ENCODE data around the gene SPTY2D1. TPM values are rescaled to one million over a fixed set of nuclear protein-coding genes. Genes with fewer than 3 reads are reported as not detected.
"Not testable (repeated sequence)": the region's sequence is repeated elsewhere in the genome, so short reads cannot be mapped to it uniquely, and the experiment has no call there.

SPTY2D1 gene
- polyA plus RNA-seq, 2 donors = 3.2 to 5.8 TPM

DNA sequence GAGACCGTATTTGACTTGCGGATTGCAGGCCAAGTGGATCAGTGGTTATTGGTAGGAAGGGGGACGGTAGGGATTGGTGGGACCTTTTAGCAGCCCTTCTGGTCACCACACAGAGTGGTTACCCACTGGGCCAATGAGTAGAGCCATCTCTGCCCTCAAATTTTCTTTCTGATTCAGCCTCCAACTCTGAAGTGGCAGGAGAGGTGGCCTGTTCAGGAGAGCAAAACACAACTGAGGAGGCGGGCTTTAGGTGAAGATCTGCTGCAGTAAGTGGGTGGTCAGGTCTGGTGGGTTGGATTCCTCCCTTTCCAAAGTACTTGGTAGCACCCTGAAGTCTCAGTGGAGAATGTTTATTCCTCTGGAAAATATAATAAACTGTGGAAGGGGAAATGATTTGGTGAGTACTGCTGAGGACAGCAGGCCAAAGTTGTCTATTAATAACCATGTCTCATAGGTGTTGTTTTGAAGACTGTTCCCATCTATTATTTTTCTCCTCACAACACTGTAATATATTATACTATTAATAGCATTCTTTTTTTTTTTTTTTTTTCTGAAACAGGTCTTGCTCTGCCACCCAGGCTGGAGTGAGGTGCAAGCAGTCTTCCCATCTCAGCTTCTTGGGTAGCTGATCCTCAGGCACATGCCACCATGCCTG is 33.1 kb downstream of the SPTY2D1 start:
- Histone ChIP-seq H3K27ac (ENCODE audit: low read depth in 2 of 2, low read length in 1 of 2) (peak overlapping the region in 1 of 2 donors; percentile 47), H3K4me3 (ENCODE audit: low read depth in 1 of 2, low read length in 2 of 2) (no peak overlapping the region), H3K36me3 (ENCODE audit: control insufficient read depth in 2 of 2, insufficient read depth in 2 of 2, low read length in 1 of 2) (peaks cover 2 to 7% of the 10 kb centered on the region in 2 donors), H3K4me1 (ENCODE audit: control insufficient read depth in 2 of 2, insufficient read depth in 2 of 2, low read length in 1 of 2) (no peaks in the 10 kb centered on the region), H3K9me3 (ENCODE audit: control insufficient read depth in 2 of 2, insufficient read depth in 1 of 2, low read depth in 1 of 2, low read length in 1 of 2) (no peaks in the 10 kb centered on the region), H3K27me3 (ENCODE audit: control insufficient read depth in 1 of 2, insufficient read depth in 2 of 2, low read length in 2 of 2) (no peaks in the 10 kb centered on the region)
- 93 to 95% methylated on average over 4 of the region's 4 CpGs for WGBS, 2 donors

DNA sequence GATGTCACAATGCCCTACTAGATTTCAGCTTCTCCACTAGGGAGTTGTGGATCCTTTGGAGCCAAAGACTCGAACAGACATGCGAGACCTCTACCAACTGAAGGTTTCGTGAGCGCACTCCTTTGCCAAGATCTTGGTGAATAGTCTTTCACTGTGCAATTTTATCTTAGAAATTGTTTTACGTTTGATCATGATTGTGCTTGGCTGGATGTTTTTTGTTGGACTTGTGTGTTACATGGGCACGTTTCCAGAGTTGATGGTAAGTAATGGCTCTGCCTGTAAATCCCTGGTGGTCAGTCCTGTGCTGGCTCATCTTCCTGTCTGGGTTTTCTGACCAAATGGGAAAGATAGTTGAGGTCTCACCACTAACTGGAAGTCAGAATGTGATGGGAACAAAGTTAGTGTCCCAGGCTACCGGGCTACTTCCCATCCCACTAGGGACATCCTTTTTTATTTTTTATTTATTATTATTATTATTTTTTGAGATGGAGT is 34.4 kb downstream of the SPTY2D1 start, which contains the start of gene MISFA:
TSS of gene MISFA (plus strand) at position 51 of the 492 bp plus-strand sequence. CDS start at position 191, 140 bp downstream.
- Histone ChIP-seq H3K4me1 (ENCODE audit: control insufficient read depth in 2 of 2, insufficient read depth in 2 of 2, low read length in 1 of 2) (peaks cover 2% of the 10 kb centered on the region in 2 donors), H3K36me3 (ENCODE audit: control insufficient read depth in 2 of 2, insufficient read depth in 2 of 2, low read length in 1 of 2) (peaks cover 0 to 6% of the 10 kb centered on the region in 2 donors), H3K9me3 (ENCODE audit: control insufficient read depth in 2 of 2, insufficient read depth in 1 of 2, low read depth in 1 of 2, low read length in 1 of 2) (no peaks in the 10 kb centered on the region), H3K27ac (ENCODE audit: low read depth in 2 of 2, low read length in 1 of 2) (no peak within 1 kb of the TSS), H3K27me3 (ENCODE audit: control insufficient read depth in 1 of 2, insufficient read depth in 2 of 2, low read length in 2 of 2) (no peaks in the 10 kb centered on the region), H3K4me3 (ENCODE audit: low read depth in 1 of 2, low read length in 2 of 2) (no peak within 1 kb of the TSS)
- WGBS, 2 donors = 89 to 91% methylated on average over 7 of the region's 7 CpGs

DNA sequence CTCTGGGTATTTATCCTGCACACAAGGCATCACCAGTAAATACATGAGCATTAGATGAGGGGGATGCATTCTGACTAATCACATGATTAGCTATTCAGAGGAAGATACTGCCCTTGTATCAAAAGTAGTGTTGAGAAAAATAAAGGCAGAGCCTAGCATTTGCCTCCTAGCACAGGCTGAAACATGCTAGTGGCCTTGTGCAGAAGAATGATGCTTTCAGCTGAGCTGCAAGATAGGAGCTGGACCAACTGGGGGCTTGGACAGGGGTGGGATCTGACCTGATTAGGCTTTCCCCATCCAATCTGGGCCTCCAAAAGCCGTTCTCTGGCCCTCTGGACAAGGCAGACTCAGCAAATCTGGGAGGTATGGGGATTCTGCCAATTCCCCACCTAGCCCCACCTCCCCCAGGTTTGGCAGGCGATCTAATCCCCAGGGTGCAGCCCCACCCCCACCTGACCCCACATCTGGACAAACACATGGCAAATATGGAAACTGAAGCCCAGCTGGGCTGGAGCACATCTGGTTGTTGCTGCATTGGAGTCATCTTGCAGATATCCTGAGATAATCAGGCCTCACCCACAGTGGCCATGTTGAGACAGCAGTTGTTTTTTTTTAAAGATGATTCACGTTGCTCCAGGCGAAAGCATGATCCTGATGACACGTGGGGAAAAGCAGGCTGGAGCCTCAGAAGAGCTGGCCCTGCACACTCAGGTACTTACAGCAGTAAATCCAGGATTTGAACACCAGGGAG is 39.0 kb downstream of the SPTY2D1 start:
- Histone ChIP-seq H3K9me3 (ENCODE audit: control insufficient read depth in 2 of 2, insufficient read depth in 1 of 2, low read depth in 1 of 2, low read length in 1 of 2) (no peaks in the 10 kb centered on the region), H3K36me3 (ENCODE audit: control insufficient read depth in 2 of 2, insufficient read depth in 2 of 2, low read length in 1 of 2) (peaks cover 0 to 6% of the 10 kb centered on the region in 2 donors), H3K27ac (ENCODE audit: low read depth in 2 of 2, low read length in 1 of 2) (peak overlapping the region in 1 of 2 donors; percentile 50), H3K27me3 (ENCODE audit: control insufficient read depth in 1 of 2, insufficient read depth in 2 of 2, low read length in 2 of 2) (no peaks in the 10 kb centered on the region), H3K4me3 (ENCODE audit: low read depth in 1 of 2, low read length in 2 of 2) (no peak overlapping the region), H3K4me1 (ENCODE audit: control insufficient read depth in 2 of 2, insufficient read depth in 2 of 2, low read length in 1 of 2) (peaks cover 2% of the 10 kb centered on the region in 2 donors)
- 37 to 58% methylated on average over 5 of the region's 5 CpGs for WGBS, 2 donors

DNA sequence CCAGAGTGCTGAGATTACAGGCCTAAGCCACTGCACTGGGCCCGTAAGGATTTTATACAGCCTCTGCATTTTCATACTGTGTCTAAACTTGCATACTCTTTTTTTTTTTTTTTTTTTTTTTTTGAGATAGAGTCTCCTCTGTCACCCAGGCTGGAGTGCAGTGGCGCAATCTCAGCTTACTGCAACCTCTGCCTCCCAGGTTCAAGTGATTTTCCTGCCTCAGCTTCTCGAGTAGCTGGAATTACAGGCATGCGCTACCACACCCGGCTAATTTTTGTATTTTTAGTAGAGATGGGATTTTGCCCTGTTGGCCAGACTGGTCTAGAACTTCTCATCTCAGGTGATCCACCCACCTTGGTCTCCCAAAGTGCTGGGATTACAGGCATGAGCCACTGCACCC is 40.1 kb downstream of the SPTY2D1 start:
- H3K4me3 ChIP-seq (ENCODE audit: low read depth in 1 of 2, low read length in 2 of 2); H3K27ac ChIP-seq (ENCODE audit: low read depth in 2 of 2, low read length in 1 of 2); H3K9me3 ChIP-seq (ENCODE audit: control insufficient read depth in 2 of 2, insufficient read depth in 1 of 2, low read depth in 1 of 2, low read length in 1 of 2); H3K4me1 ChIP-seq (ENCODE audit: control insufficient read depth in 2 of 2, insufficient read depth in 2 of 2, low read length in 1 of 2); H3K36me3 ChIP-seq (ENCODE audit: control insufficient read depth in 2 of 2, insufficient read depth in 2 of 2, low read length in 1 of 2); H3K27me3 ChIP-seq (ENCODE audit: control insufficient read depth in 1 of 2, insufficient read depth in 2 of 2, low read length in 2 of 2): not testable (repeated sequence)
- 71 to 85% methylated on average over 5 of the region's 5 CpGs for WGBS, 2 donors

DNA sequence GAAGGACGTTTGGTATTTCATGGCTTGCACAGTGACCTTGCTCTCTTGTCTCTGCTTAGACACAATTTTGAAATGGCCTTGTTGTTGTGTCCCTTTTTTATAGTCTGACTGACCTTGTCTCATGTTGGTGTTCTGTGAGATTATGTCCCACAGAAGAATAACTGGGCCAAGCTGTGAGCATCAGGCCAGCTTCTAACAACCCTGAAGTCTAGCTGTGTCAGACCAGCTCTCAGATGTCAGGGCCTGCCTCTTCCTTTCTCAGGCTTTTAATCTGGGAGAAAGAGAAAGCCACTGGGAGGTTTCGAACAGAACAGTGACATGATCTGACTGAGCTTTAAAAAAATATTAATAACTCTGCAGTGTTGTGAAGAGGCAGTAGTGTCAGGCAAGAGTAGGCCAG is 43.6 kb downstream of the SPTY2D1 start:
- Histone ChIP-seq H3K36me3 (ENCODE audit: control insufficient read depth in 2 of 2, insufficient read depth in 2 of 2, low read length in 1 of 2) (no peaks in the 10 kb centered on the region), H3K27me3 (ENCODE audit: control insufficient read depth in 1 of 2, insufficient read depth in 2 of 2, low read length in 2 of 2) (no peaks in the 10 kb centered on the region), H3K4me3 (ENCODE audit: low read depth in 1 of 2, low read length in 2 of 2) (no peak overlapping the region), H3K4me1 (ENCODE audit: control insufficient read depth in 2 of 2, insufficient read depth in 2 of 2, low read length in 1 of 2) (peaks cover 1 to 3% of the 10 kb centered on the region in 2 donors), H3K27ac (ENCODE audit: low read depth in 2 of 2, low read length in 1 of 2) (peak overlapping the region in 1 of 2 donors; percentile 5), H3K9me3 (ENCODE audit: control insufficient read depth in 2 of 2, insufficient read depth in 1 of 2, low read depth in 1 of 2, low read length in 1 of 2) (no peaks in the 10 kb centered on the region)
- WGBS, 2 donors = 43 to 46% methylated on average over 2 of the region's 2 CpGs

DNA sequence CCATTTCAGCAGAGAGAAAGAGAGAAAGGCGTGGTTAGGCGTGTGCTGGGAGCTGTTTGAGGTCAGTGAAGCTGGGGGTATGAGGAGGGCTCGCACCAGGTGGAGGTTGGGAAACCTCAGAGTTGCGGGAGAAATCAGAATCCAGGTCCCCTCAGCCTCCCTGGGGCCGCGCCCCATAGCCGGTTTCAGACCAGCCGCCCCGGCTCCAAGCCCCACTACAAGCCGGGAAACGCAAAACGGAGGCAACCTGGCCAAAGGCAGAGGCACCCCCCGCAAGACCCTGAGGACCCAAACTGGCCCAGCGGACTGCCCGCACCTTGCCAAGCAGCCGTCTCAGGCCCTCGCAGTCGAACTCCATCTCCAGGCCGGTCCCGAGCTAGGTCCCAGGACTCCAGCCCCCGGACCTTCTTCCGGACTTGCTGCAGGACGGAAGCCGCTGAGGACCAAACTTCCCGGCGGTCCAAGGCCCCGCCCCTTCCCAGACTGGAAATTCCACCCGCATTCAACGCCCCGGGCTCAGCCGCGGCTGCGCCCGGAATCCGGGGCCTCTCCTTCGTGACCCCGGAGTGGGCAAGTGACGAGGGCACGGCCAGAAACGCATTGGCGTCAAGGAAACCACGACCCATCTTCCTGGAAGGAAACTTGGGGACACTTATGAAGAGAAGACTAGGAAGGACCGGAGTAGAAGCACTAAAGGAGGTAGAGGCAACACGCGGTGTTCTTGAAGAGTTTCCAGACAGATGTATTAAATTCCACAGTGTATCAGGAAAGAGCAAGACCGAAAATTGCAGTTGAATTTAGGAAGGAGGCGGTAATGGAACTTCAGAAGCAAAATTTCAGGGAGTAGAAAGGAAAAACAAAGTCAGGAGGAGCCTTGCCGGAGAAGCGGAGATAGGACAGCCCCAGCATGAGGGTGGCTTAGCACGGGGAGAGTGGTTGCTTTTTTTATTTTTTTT is 45.6 kb downstream of the SPTY2D1 start, which contains the start of gene UEVLD:
TSS of gene UEVLD (minus strand) at position 438 of the 956 bp plus-strand sequence. CDS start at position 358, 80 bp downstream.
- H3K27ac ChIP-seq (ENCODE audit: low read depth in 2 of 2, low read length in 1 of 2) = peak within 1 kb of the TSS; percentile 84 to 92
- peak within 1 kb of the TSS; percentile 86 to 98 for H3K4me3 ChIP-seq (ENCODE audit: low read depth in 1 of 2, low read length in 2 of 2)
- peaks cover 0 to 3% of the 10 kb centered on the region in 2 donors for H3K4me1 ChIP-seq (ENCODE audit: control insufficient read depth in 2 of 2, insufficient read depth in 2 of 2, low read length in 1 of 2)
- no peaks in the 10 kb centered on the region for H3K9me3 ChIP-seq (ENCODE audit: control insufficient read depth in 2 of 2, insufficient read depth in 1 of 2, low read depth in 1 of 2, low read length in 1 of 2)
- H3K27me3 ChIP-seq (ENCODE audit: control insufficient read depth in 1 of 2, insufficient read depth in 2 of 2, low read length in 2 of 2) = no peaks in the 10 kb centered on the region
- no peaks in the 10 kb centered on the region for H3K36me3 ChIP-seq (ENCODE audit: control insufficient read depth in 2 of 2, insufficient read depth in 2 of 2, low read length in 1 of 2)
- 2 to 3% methylated on average over 46 to 50 of the region's 50 CpGs for WGBS, 2 donors

DNA sequence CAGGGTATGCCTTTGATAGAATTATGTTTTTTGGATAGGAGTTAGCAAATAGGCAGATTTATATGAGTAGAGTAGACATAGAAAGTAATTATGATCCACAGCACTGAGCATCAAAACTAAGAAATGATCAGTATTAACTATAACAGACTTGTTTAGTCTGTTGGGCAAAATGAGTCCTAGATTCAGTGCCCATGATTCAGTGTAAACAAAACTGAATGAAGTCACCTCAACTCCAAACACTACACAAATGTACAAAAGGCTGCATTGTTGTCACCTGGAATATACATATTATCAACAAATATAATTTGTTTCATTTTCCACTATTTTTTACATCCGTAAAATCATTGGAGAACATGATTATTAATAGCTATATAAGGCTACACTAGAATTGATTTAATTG is 52.3 kb downstream of the SPTY2D1 start:
- H3K9me3 ChIP-seq (ENCODE audit: control insufficient read depth in 2 of 2, insufficient read depth in 1 of 2, low read depth in 1 of 2, low read length in 1 of 2) = no peaks in the 10 kb centered on the region
- WGBS, 2 donors = 85 to 94% methylated on average over 1 of the region's 1 CpG
- H3K4me1 ChIP-seq (ENCODE audit: control insufficient read depth in 2 of 2, insufficient read depth in 2 of 2, low read length in 1 of 2) = no peaks in the 10 kb centered on the region
- H3K36me3 ChIP-seq (ENCODE audit: control insufficient read depth in 2 of 2, insufficient read depth in 2 of 2, low read length in 1 of 2) = peaks cover 0 to 3% of the 10 kb centered on the region in 2 donors
- H3K4me3 ChIP-seq (ENCODE audit: low read depth in 1 of 2, low read length in 2 of 2) = no peak overlapping the region
- H3K27ac ChIP-seq (ENCODE audit: low read depth in 2 of 2, low read length in 1 of 2) = no peak overlapping the region
- no peaks in the 10 kb centered on the region for H3K27me3 ChIP-seq (ENCODE audit: control insufficient read depth in 1 of 2, insufficient read depth in 2 of 2, low read length in 2 of 2)

DNA sequence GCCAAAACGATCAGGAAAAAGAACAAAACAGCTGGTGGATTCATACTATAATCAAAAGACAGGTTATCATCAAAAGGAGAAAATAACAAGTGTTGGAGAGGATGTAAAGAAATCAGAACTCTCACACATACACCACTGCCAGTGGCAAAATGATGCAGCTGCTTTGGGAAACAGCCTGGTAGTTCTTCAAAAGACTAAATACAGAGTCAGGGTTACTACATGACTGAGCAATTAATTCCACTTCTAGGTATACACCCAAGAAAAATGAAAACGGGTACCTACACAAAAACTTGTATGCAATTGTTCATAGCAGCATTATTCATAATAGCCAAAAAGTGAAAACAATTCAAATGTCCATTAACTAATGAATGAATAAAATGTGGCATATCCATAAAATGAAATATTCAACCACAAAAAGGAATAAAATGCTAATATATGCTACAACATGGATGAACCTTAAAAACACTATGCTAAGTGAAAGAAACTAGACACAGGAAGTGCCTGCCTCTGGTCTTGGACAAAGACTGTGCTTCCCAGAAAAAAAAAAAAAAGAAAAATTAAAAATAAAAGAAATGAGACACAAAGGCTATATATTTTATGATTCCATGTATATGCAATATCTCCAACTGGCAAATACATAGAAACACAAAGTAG is 53.9 kb downstream of the SPTY2D1 start:
- Histone ChIP-seq H3K9me3 (ENCODE audit: control insufficient read depth in 2 of 2, insufficient read depth in 1 of 2, low read depth in 1 of 2, low read length in 1 of 2) (no peaks in the 10 kb centered on the region), H3K27me3 (ENCODE audit: control insufficient read depth in 1 of 2, insufficient read depth in 2 of 2, low read length in 2 of 2) (no peaks in the 10 kb centered on the region), H3K36me3 (ENCODE audit: control insufficient read depth in 2 of 2, insufficient read depth in 2 of 2, low read length in 1 of 2) (peaks cover 3% of the 10 kb centered on the region in 2 donors), H3K4me1 (ENCODE audit: control insufficient read depth in 2 of 2, insufficient read depth in 2 of 2, low read length in 1 of 2) (no peaks in the 10 kb centered on the region), H3K27ac (ENCODE audit: low read depth in 2 of 2, low read length in 1 of 2) (no peak overlapping the region), H3K4me3 (ENCODE audit: low read depth in 1 of 2, low read length in 2 of 2) (no peak overlapping the region)
- WGBS, 2 donors = 76 to 78% methylated on average over 2 of the region's 2 CpGs

Measured in esophagus (tissue), 2 donors.